ENCODE results near the gene SLX4IP. TPM values are rescaled to one million over a fixed set of nuclear protein-coding genes. Genes with fewer than 3 reads are reported as not detected.
A peak's percentile ranks its signal among the peaks of the same experiment; 100 is the strongest.

Gene SLX4IP
- total and polyA plus RNA-seq, 2 donors, result 1.4 to 7.1 TPM

GRCh38 chr20:10498200-10498599, 63.1 kb downstream of the SLX4IP start:
- 81% methylated on average over 1 of the region's 1 CpG for WGBS
- H3K36me3 ChIP-seq (ENCODE audit: insufficient read depth), result no peaks in the 10 kb centered on the region

GRCh38 chr20:10501402-10501801, 66.3 kb downstream of the SLX4IP start:
- Histone ChIP-seq H3K36me3 (ENCODE audit: insufficient read depth) (no peaks in the 10 kb centered on the region), H3K27ac (ENCODE audit: low read depth) (no peak overlapping the region), H3K4me3 (ENCODE audit: low read depth, low read length) (no peak overlapping the region), H3K4me1 (ENCODE audit: insufficient read depth) (no peaks in the 10 kb centered on the region)
- no peak for DNase-seq (ENCODE audit: extremely low spot score)
- WGBS, result 80% methylated on average over 4 of the region's 4 CpGs

More at GRCh38 chr20:10498200-10498599, 63.1 kb downstream of the SLX4IP start:
- Histone ChIP-seq H3K4me3 (ENCODE audit: low read depth, low read length) (no peak overlapping the region), H3K27ac (ENCODE audit: low read depth) (no peak overlapping the region), H3K4me1 (ENCODE audit: insufficient read depth) (no peaks in the 10 kb centered on the region)
- no peak for DNase-seq (ENCODE audit: extremely low spot score)

GRCh38 chr20:10502098-10502526, 67.0 kb downstream of the SLX4IP start:
- no peak for DNase-seq (ENCODE audit: extremely low spot score)
- Histone ChIP-seq H3K4me1 (ENCODE audit: insufficient read depth) (no peaks in the 10 kb centered on the region), H3K27ac (ENCODE audit: low read depth) (no peak overlapping the region), H3K36me3 (ENCODE audit: insufficient read depth) (no peaks in the 10 kb centered on the region), H3K4me3 (ENCODE audit: low read depth, low read length) (no peak overlapping the region)
- 85% methylated on average over 5 of the region's 5 CpGs for WGBS

GRCh38 chr20:10504608-10504993, 69.5 kb downstream of the SLX4IP start:
- Histone ChIP-seq H3K27ac (ENCODE audit: low read depth) (peak overlapping the region; percentile 43), H3K36me3 (ENCODE audit: insufficient read depth) (no peaks in the 10 kb centered on the region), H3K4me1 (ENCODE audit: insufficient read depth) (peaks cover 2% of the 10 kb centered on the region), H3K4me3 (ENCODE audit: low read depth, low read length) (no peak overlapping the region)
- DNase-seq (ENCODE audit: extremely low spot score), result no peak
- 75% methylated on average over 7 of the region's 7 CpGs for WGBS

- peak; percentile 80 for DNase-seq (ENCODE audit: extremely low spot score)
- Histone ChIP-seq H3K4me1 (ENCODE audit: insufficient read depth) (peaks cover 2% of the 10 kb centered on the region), H3K36me3 (ENCODE audit: insufficient read depth) (no peaks in the 10 kb centered on the region), H3K27ac (ENCODE audit: low read depth) (peak overlapping the region; percentile 74), H3K4me3 (ENCODE audit: low read depth, low read length) (no peak overlapping the region)
- WGBS, result 11% methylated on average over 5 of the region's 5 CpGs
These were observed 70.1 kb downstream of the SLX4IP start for GRCh38 chr20:10504994-10505730.

- 23% methylated on average over 2 of the region's 2 CpGs for WGBS
These were observed 70.7 kb downstream of the SLX4IP start for GRCh38 chr20:10505827-10506226.

GRCh38 chr20:10507052-10507451, 71.9 kb downstream of the SLX4IP start:
- Histone ChIP-seq H3K36me3 (ENCODE audit: insufficient read depth) (no peaks in the 10 kb centered on the region), H3K4me1 (ENCODE audit: insufficient read depth) (peaks cover 2% of the 10 kb centered on the region), H3K27ac (ENCODE audit: low read depth) (no peak overlapping the region), H3K4me3 (ENCODE audit: low read depth, low read length) (no peak overlapping the region)
- 81% methylated on average over 4 of the region's 4 CpGs for WGBS
- no peak for DNase-seq (ENCODE audit: extremely low spot score)

More at GRCh38 chr20:10505827-10506226, 70.7 kb downstream of the SLX4IP start:
- Histone ChIP-seq H3K27ac (ENCODE audit: low read depth) (no peak overlapping the region), H3K36me3 (ENCODE audit: insufficient read depth) (no peaks in the 10 kb centered on the region), H3K4me1 (ENCODE audit: insufficient read depth) (peaks cover 2% of the 10 kb centered on the region), H3K4me3 (ENCODE audit: low read depth, low read length) (no peak overlapping the region)
- no peak for DNase-seq (ENCODE audit: extremely low spot score)

GRCh38 chr20:10508060-10508459, 73.0 kb downstream of the SLX4IP start:
- H3K36me3 ChIP-seq (ENCODE audit: insufficient read depth), result no peaks in the 10 kb centered on the region
- peak overlapping the region; percentile 18 for H3K27ac ChIP-seq (ENCODE audit: low read depth)
- 54% methylated on average over 4 of the region's 4 CpGs for WGBS
- H3K4me1 ChIP-seq (ENCODE audit: insufficient read depth), result peaks cover 2% of the 10 kb centered on the region
- no peak overlapping the region for H3K4me3 ChIP-seq (ENCODE audit: low read depth, low read length)
- DNase-seq (ENCODE audit: extremely low spot score), result no peak

- 16% methylated on average over 8 of the region's 8 CpGs for WGBS
- Histone ChIP-seq H3K27ac (ENCODE audit: low read depth) (peak overlapping the region; percentile 78), H3K4me3 (ENCODE audit: low read depth, low read length) (no peak overlapping the region), H3K4me1 (ENCODE audit: insufficient read depth) (peaks cover 2% of the 10 kb centered on the region), H3K36me3 (ENCODE audit: insufficient read depth) (no peaks in the 10 kb centered on the region)
- no peak for DNase-seq (ENCODE audit: extremely low spot score)
These were observed 73.6 kb downstream of the SLX4IP start for GRCh38 chr20:10508468-10509251.

- no peak for DNase-seq (ENCODE audit: extremely low spot score)
- Histone ChIP-seq H3K27ac (ENCODE audit: low read depth) (peak overlapping the region; percentile 78), H3K4me3 (ENCODE audit: low read depth, low read length) (no peak overlapping the region), H3K36me3 (ENCODE audit: insufficient read depth) (no peaks in the 10 kb centered on the region), H3K4me1 (ENCODE audit: insufficient read depth) (peaks cover 2% of the 10 kb centered on the region)
- 80% methylated on average over 6 of the region's 6 CpGs for WGBS
These were observed 74.3 kb downstream of the SLX4IP start for GRCh38 chr20:10509376-10509775.

GRCh38 chr20:10510216-10510615, 75.1 kb downstream of the SLX4IP start:
- H3K36me3 ChIP-seq (ENCODE audit: insufficient read depth), result no peaks in the 10 kb centered on the region
- peaks cover 2% of the 10 kb centered on the region for H3K4me1 ChIP-seq (ENCODE audit: insufficient read depth)
- over 99% methylated on average over 3 of the region's 3 CpGs for WGBS
- H3K27ac ChIP-seq (ENCODE audit: low read depth), result no peak overlapping the region
- no peak for DNase-seq (ENCODE audit: extremely low spot score)
- H3K4me3 ChIP-seq (ENCODE audit: low read depth, low read length), result no peak overlapping the region

- WGBS, result 69% methylated on average over 3 of the region's 3 CpGs
- H3K4me3 ChIP-seq (ENCODE audit: low read depth, low read length), result no peak overlapping the region
- DNase-seq (ENCODE audit: extremely low spot score), result no peak
These were observed 76.0 kb downstream of the SLX4IP start for GRCh38 chr20:10511170-10511508.

GRCh38 chr20:10511509-10512251, 76.6 kb downstream of the SLX4IP start:
- Histone ChIP-seq H3K27ac (ENCODE audit: low read depth) (peak overlapping the region; percentile 85), H3K4me1 (ENCODE audit: insufficient read depth) (peaks cover 2% of the 10 kb centered on the region), H3K36me3 (ENCODE audit: insufficient read depth) (no peaks in the 10 kb centered on the region), H3K4me3 (ENCODE audit: low read depth, low read length) (no peak overlapping the region)
- WGBS, result 6% methylated on average over 5 of the region's 5 CpGs
- DNase-seq (ENCODE audit: extremely low spot score), result no peak

More at GRCh38 chr20:10511170-10511508, 76.0 kb downstream of the SLX4IP start:
- peak overlapping the region; percentile 85 for H3K27ac ChIP-seq (ENCODE audit: low read depth)
- no peaks in the 10 kb centered on the region for H3K36me3 ChIP-seq (ENCODE audit: insufficient read depth)
- H3K4me1 ChIP-seq (ENCODE audit: insufficient read depth), result peaks cover 2% of the 10 kb centered on the region

Data from urinary bladder (tissue), 4 donors.